B cell (primary cell): ENCODE measurements around the gene MFAP1.

Experiments used
- CTCF ChIP-seq: fragments of 200-600 bp; IDR thresholded peaks from one replicate; pipeline ENCODE4 v1.8.0; 2022; ENCODE audit warnings: antibody characterized with exemption, mild to moderate bottlenecking
- EZH2 ChIP-seq: IDR thresholded peaks from 2 replicates; pipeline ENCODE4 v1.6.1; 2012; ENCODE audit warnings: borderline replicate concordance, low read depth, mild to moderate bottlenecking, moderate library complexity, low read length; ENCODE audit not compliant: insufficient read depth, poor library complexity, severe bottlenecking

GRCh38 chr15:43771816-43772215 is 52.7 kb downstream of the MFAP1 start:
- TF ChIP-seq CTCF (no peak), EZH2 (no peak)
